ENCODE data around the gene TRIM17. TPM values are rescaled to one million over a fixed set of nuclear protein-coding genes. Genes with fewer than 3 reads are reported as not detected.
A peak's percentile ranks its signal among the peaks of the same experiment; 100 is the strongest.

The TRIM17 gene
- total and polyA plus RNA-seq, 9 of the 15 experiments (the other 6 are each of a cell fraction or from before 2014, with no cell fraction given) = not detected

- TF ChIP-seq, protein P1, sequence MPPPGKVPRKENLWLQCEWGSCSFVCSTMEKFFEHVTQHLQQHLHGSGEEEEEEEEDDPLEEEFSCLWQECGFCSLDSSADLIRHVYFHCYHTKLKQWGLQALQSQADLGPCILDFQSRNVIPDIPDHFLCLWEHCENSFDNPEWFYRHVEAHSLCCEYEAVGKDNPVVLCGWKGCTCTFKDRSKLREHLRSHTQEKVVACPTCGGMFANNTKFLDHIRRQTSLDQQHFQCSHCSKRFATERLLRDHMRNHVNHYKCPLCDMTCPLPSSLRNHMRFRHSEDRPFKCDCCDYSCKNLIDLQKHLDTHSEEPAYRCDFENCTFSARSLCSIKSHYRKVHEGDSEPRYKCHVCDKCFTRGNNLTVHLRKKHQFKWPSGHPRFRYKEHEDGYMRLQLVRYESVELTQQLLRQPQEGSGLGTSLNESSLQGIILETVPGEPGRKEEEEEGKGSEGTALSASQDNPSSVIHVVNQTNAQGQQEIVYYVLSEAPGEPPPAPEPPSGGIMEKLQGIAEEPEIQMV (tag; conservative IDR thresholded peaks at IDR 0.05; ENCODE audit: low read depth) = no peak
- TF ChIP-seq JUND (IDR thresholded peaks at IDR 0.05; ENCODE audit: borderline replicate concordance, low read depth, low read length) (no peak), JUND (tag; IDR thresholded peaks at IDR 0.05; ENCODE audit: borderline replicate concordance, low read depth, low read length) (no peak), EHMT2 (IDR thresholded peaks at IDR 0.05) (0 out of 2 replicates have a peak, but pooled peaks have one; percentile 8), HLTF (IDR thresholded peaks at IDR 0.05) (0 out of 2 replicates have a peak, but pooled peaks have one; percentile 21), ZC3H8 (IDR thresholded peaks at IDR 0.05) (no peak), RAD51 (IDR thresholded peaks at IDR 0.05; ENCODE audit: borderline replicate concordance, low read depth) (no peak), ZNF232 (CRISPR knock-in tag; IDR thresholded peaks at IDR 0.05) (no peak), SMARCE1 (IDR thresholded peaks at IDR 0.05) (0 out of 2 replicates have a peak, but pooled peaks have one; percentile 13), PRDM10 (IDR thresholded peaks at IDR 0.05; ENCODE audit: partially characterized antibody) (peak; percentile 58), MAZ (CRISPR knock-in tag; conservative IDR thresholded peaks at IDR 0.05 in 1 of 2, IDR thresholded peaks at IDR 0.05 in 1 of 2) (peak in 1 of 2 experiments; percentile 54; a peak in 1 of 4 replicates)
- TF ChIP-seq, protein P2, sequence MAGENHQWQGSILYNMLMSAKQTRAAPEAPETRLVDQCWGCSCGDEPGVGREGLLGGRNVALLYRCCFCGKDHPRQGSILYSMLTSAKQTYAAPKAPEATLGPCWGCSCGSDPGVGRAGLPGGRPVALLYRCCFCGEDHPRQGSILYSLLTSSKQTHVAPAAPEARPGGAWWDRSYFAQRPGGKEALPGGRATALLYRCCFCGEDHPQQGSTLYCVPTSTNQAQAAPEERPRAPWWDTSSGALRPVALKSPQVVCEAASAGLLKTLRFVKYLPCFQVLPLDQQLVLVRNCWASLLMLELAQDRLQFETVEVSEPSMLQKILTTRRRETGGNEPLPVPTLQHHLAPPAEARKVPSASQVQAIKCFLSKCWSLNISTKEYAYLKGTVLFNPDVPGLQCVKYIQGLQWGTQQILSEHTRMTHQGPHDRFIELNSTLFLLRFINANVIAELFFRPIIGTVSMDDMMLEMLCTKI (IDR thresholded peaks at IDR 0.05; ENCODE audit: partially characterized antibody) = no peak
Observed at GRCh38 chr1:228426518-228427175, 10.0 kb upstream of the TRIM17 start (continued).

All from K562 (cell line).